Measurements from ENCODE around the gene TSGA10.
A peak's percentile ranks its signal among the peaks of the same experiment; 100 is the strongest.
"Not testable (repeated sequence)": the region's sequence is repeated elsewhere in the genome, so short reads cannot be mapped to it uniquely, and the experiment has no call there.

Gene TSGA10

GRCh38 chr2:99067871-99068625 is 86.7 kb downstream of the TSGA10 start:
- no peak for FAIRE-seq

- peak; percentile 96 for FAIRE-seq
Observed at GRCh38 chr2:99066075-99066958, 88.4 kb downstream of the TSGA10 start.

- FAIRE-seq = not testable (repeated sequence)
Observed at GRCh38 chr2:99049187-99049586, 105.6 kb downstream of the TSGA10 start.

GRCh38 chr2:99040736-99041300 is 113.9 kb downstream of the TSGA10 start:
- not testable (repeated sequence) for FAIRE-seq

- no peak for FAIRE-seq
Observed at GRCh38 chr2:99035920-99036319, 118.8 kb downstream of the TSGA10 start.

- FAIRE-seq = no peak
Observed at GRCh38 chr2:99032786-99033185, 122.0 kb downstream of the TSGA10 start.

GRCh38 chr2:99032001-99032400 is 122.7 kb downstream of the TSGA10 start:
- no peak for FAIRE-seq

- FAIRE-seq = no peak
Observed at GRCh38 chr2:99031481-99031880, 123.3 kb downstream of the TSGA10 start.

- no peak for FAIRE-seq
Observed at GRCh38 chr2:99028558-99028957, 126.2 kb downstream of the TSGA10 start.

GRCh38 chr2:99027856-99028255 is 126.9 kb downstream of the TSGA10 start:
- FAIRE-seq = no peak

- no peak for FAIRE-seq
Observed at GRCh38 chr2:99000708-99001107, 154.0 kb downstream of the TSGA10 start.

GRCh38 chr2:98988695-98989094 is 166.0 kb downstream of the TSGA10 start:
- not testable (repeated sequence) for FAIRE-seq

- FAIRE-seq = no peak
Observed at GRCh38 chr2:98985905-98986666, 168.7 kb downstream of the TSGA10 start.

- no peak for FAIRE-seq
Observed at GRCh38 chr2:98975611-98976010, 179.1 kb downstream of the TSGA10 start.

GRCh38 chr2:98972582-98973167 is 182.1 kb downstream of the TSGA10 start:
- FAIRE-seq = no peak

GRCh38 chr2:98959810-98960507 is 194.8 kb downstream of the TSGA10 start:
- FAIRE-seq = no peak

- FAIRE-seq = no peak
Observed at GRCh38 chr2:98952966-98953365, 201.8 kb downstream of the TSGA10 start.

GRCh38 chr2:98948956-98949739 is 205.6 kb downstream of the TSGA10 start:
- FAIRE-seq = no peak

- FAIRE-seq = no peak
Observed at GRCh38 chr2:98947554-98947953, 207.2 kb downstream of the TSGA10 start.

All from G401.6 (cell line).